MCF 10A (cell line): Measurements from ENCODE around the gene NAPB. TPM values are rescaled to one million over a fixed set of nuclear protein-coding genes. Genes with fewer than 3 reads are reported as not detected.
"Not testable (repeated sequence)": the region's sequence is repeated elsewhere in the genome, so short reads cannot be mapped to it uniquely, and the experiment has no call there.

Experiments
- BruUV-seq: library from RNA; stranded (reverse); fragments of 400-500 nt; replicated peaks from 2 replicates; lab custom pipeline; 2021; lab: Mats Ljungman, UMichigan
- CTCF ChIA-PET: fragments of 300-600 bp; sonication (Branson Sonifier 250); formaldehyde crosslinking; extraction: SDS; loops from one replicate; lab custom pipeline; 2021; ENCODE audit warnings: antibody characterized with exemption, inconsistent platforms; lab: Yijun Ruan, JAX
- POLR2A ChIA-PET: fragments of 300-600, 350-650 bp; sonication (Branson Sonifier 250); formaldehyde crosslinking; extraction: SDS; loops from one replicate; lab custom pipeline; 2020; ENCODE audit warnings: antibody characterized with exemption, inconsistent platforms; lab: Yijun Ruan, JAX
- DNase-seq: peaks from one replicate; pipeline ENCODE4 v3.0.0-alpha.2; 2018; ENCODE audit not compliant: unreplicated experiment
- H3K27ac Mint-ChIP-seq: one replicate; pipeline ENCODE4 v1.8.0; 2022; ENCODE audit warnings: mild to moderate bottlenecking, low read depth, mixed read lengths; ENCODE audit not compliant: unreplicated experiment
- H3K27me3 Mint-ChIP-seq: one replicate; pipeline ENCODE4 v1.8.0; 2022; ENCODE audit warnings: mixed read lengths; ENCODE audit not compliant: insufficient read depth, unreplicated experiment
- H3K36me3 Mint-ChIP-seq: one replicate; pipeline ENCODE4 v1.8.0; 2022; ENCODE audit warnings: mild to moderate bottlenecking, moderate library complexity, mixed read lengths; ENCODE audit not compliant: insufficient read depth, unreplicated experiment
- H3K4me1 Mint-ChIP-seq: one replicate; pipeline ENCODE4 v1.8.0; 2022; ENCODE audit warnings: mixed read lengths; ENCODE audit not compliant: insufficient read depth, unreplicated experiment
- H3K4me3 Mint-ChIP-seq: one replicate; pipeline ENCODE4 v1.8.0; 2022; ENCODE audit warnings: mild to moderate bottlenecking, moderate library complexity, mixed read lengths; ENCODE audit not compliant: unreplicated experiment
- H3K9me3 Mint-ChIP-seq: one replicate; pipeline ENCODE4 v1.8.0; 2022; ENCODE audit warnings: mixed read lengths; ENCODE audit not compliant: unreplicated experiment
- intact Hi-C: fragments of 100-400 bp; cut with micrococcal nuclease; formaldehyde crosslinking; loops from 2 replicates; pipeline ENCODE4 v1.14.1; 2022
- total RNA-seq: library from RNA; stranded (reverse); gene quantifications from 2 replicates; pipeline ENCODE4 v1.2.3, GENCODE V29; 2022
- TF ChIP-seq, protein P1 (sequence below): fragments of 200-600 bp; IDR thresholded peaks from one replicate; pipeline ENCODE4 v1.8.0; 2022; ENCODE audit warnings: antibody characterized with exemption, mild to moderate bottlenecking; ENCODE audit not compliant: unreplicated experiment

The NAPB gene
- total RNA-seq, 1 experiment from 2014 or later = 9.6 TPM

DNA sequence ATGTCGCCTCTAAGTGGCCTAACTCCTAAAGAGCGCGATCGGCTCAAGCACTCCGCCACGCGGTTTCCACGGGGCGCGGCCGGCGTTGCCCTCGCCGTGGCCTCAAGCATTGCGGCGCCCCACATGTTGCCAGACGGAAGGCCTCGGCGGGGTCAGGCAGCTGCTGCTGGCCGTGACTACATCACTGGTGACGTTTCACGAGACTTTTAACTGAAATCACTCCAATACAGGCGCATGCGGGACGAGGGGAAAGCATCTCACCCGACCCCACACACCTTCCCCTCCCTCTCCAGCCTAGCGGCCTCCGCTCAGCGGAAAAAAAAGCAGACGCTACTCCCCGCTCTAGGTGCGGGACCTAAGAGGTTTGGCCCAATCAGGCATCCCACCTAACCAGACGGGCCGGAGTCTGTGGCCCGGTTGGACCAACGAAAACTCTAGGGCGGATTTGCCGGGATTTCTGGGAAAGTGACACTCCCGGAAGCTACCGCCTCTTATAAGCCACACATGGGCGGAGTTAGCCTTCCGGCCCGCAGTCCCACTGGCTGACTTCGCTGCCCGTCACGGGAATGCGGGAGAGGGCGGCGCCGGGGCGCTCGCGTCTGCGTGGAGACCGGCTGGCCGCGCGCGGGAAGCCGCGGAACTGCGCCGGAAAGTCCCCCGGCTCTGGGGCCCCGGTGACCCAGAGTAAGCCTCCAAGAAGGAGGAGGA is 70.9 kb downstream of the NAPB start, which contains the start of gene NXT1:
Gene NXT1, plus strand, starts transcription at position 596 of the 708 bp plus-strand sequence. CDS start 3,251 bp downstream, outside the sequence.
- Mint-ChIP-seq H3K27me3 (no peaks in the 10 kb centered on the region), H3K36me3 (peaks cover 26% of the 10 kb centered on the region)
- intact Hi-C loops = loop anchor here (1.0 kb wide), 1 partner anchor 8 kb away; no protein-coding TSS in a partner anchor

DNA sequence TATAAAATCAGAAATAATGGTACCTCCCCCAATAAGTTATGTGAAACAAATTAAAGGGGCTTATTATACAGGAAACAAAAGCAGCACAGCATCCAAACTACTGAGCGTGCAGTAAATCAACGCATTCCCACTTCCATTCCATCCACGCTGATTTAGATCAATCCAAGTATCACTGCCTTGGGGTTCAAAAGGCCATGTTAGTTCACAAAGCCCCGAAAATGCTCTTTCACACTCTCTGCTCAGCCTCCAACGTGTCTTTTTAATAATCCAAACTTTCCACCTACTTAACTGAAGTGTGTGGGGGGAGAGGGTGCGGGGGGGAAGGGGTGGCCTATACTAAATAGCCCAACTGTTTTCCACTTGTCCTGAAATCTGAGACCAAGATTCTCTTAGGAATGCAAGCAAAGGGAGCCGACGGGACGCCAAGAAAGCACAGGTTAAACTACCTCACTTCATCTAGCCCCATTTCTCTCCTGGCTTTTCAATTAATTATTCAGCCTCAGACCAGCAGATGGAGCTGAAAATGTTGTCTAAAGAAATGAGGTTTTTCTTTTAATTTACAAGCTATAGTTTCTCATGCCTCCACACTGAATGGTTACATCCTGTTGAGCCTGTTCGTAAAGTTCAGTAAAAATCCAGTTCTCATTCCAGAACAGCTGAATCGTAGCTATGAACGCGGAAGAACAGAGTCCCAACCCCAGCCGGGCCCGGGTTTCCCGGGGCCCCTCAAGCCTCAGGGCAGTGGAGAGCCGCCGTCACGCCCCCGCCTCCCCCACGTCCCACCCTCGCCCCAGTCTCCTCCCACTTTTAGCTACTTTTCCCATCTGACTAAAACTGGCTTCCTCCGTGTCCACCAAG is 71.7 kb downstream of the NAPB start:
- ChIA-PET CTCF (interaction anchor here (0.6 to 3.3 kb wide), 33 partner anchors 9 to 1959 kb away, joined by 3 to 36 read pairs (median 3); no protein-coding TSS in a partner anchor), POLR2A (interaction anchor here (0.6 to 3.3 kb wide), 65 partner anchors 9 to 1060 kb away, joined by 3 to 194 read pairs (median 5); partner anchors contain the start of genes CST3, GZF1, NAPB and THBD)
- Mint-ChIP-seq H3K9me3 (no peaks in the 10 kb centered on the region), H3K4me1 (peaks cover 17% of the 10 kb centered on the region), H3K27ac (peak overlapping the region; percentile 97), H3K4me3 (peak overlapping the region; percentile 87), H3K36me3 (peaks cover 23% of the 10 kb centered on the region), H3K27me3 (no peaks in the 10 kb centered on the region)
- TF ChIP-seq, protein P1, sequence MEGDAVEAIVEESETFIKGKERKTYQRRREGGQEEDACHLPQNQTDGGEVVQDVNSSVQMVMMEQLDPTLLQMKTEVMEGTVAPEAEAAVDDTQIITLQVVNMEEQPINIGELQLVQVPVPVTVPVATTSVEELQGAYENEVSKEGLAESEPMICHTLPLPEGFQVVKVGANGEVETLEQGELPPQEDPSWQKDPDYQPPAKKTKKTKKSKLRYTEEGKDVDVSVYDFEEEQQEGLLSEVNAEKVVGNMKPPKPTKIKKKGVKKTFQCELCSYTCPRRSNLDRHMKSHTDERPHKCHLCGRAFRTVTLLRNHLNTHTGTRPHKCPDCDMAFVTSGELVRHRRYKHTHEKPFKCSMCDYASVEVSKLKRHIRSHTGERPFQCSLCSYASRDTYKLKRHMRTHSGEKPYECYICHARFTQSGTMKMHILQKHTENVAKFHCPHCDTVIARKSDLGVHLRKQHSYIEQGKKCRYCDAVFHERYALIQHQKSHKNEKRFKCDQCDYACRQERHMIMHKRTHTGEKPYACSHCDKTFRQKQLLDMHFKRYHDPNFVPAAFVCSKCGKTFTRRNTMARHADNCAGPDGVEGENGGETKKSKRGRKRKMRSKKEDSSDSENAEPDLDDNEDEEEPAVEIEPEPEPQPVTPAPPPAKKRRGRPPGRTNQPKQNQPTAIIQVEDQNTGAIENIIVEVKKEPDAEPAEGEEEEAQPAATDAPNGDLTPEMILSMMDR = peak; percentile 37
- intact Hi-C loops = loop anchor here (1.0 to 10.0 kb wide), 2 partner anchors 9 to 115 kb away; no protein-coding TSS in a partner anchor
- peak; percentile 78 for DNase-seq
- no TSS peak for BruUV-seq

More for the DNA sequence above, 70.9 kb downstream of the NAPB start, which contains the start of gene NXT1:
- Mint-ChIP-seq H3K9me3 (no peaks in the 10 kb centered on the region), H3K4me1 (peaks cover 17% of the 10 kb centered on the region), H3K4me3 (peak within 1 kb of the TSS; percentile 87), H3K27ac (peak within 1 kb of the TSS; percentile 97)
- TF ChIP-seq, protein P1 = no peak
- peak; percentile 99 for DNase-seq
- CTCF ChIA-PET = interaction anchor here (0.6 to 3.3 kb wide), 32 partner anchors 9 to 1958 kb away, joined by 3 to 36 read pairs (median 3); no protein-coding TSS in a partner anchor
- POLR2A ChIA-PET = interaction anchor here (0.6 to 3.3 kb wide), 78 partner anchors 10 to 1091 kb away, joined by 3 to 194 read pairs (median 5); partner anchors contain the start of genes CST3, GZF1, NAPB and THBD
- TSS peak; percentile 82 for BruUV-seq

DNA sequence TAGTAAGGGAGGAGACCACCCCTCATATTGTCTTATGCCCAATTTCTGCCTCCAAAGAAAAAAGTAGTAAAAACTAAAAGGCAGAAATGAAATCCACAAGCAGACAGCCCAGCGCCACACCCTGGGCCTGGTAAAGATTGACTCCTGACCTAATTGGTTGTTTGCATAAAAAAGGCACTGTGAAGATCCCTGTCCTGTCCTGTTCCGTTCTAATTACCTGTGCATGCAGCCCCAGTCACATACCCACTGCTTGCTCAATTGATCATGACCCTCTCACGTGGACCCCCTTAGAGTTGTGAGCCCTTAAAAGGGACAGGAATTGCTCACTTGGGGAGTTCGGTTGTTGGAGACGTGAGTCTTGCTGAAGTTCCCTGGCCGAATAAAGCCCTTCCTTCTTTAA is 72.8 kb downstream of the NAPB start:
- peaks cover 17% of the 10 kb centered on the region for H3K4me1 Mint-ChIP-seq
- H3K27me3 Mint-ChIP-seq, H3K9me3 Mint-ChIP-seq, DNase-seq, BruUV-seq, H3K4me3 Mint-ChIP-seq: not testable (repeated sequence)
- ChIA-PET POLR2A (interaction anchor here (3.2 to 3.3 kb wide), 3 partner anchors 8 to 73 kb away, joined by 25 to 194 read pairs (median 26); partner anchors contain the start of genes GZF1 and NAPB), CTCF (interaction anchor here (0.5 to 3.3 kb wide), 7 partner anchors 11 to 656 kb away, joined by 3 to 36 read pairs (median 4); no protein-coding TSS in a partner anchor)
- peak overlapping the region; percentile 97 for H3K27ac Mint-ChIP-seq
- H3K36me3 Mint-ChIP-seq = peaks cover 13% of the 10 kb centered on the region
- intact Hi-C loops = loop anchor here (10.0 kb wide), 1 partner anchor 114 kb away; no protein-coding TSS in a partner anchor

DNA sequence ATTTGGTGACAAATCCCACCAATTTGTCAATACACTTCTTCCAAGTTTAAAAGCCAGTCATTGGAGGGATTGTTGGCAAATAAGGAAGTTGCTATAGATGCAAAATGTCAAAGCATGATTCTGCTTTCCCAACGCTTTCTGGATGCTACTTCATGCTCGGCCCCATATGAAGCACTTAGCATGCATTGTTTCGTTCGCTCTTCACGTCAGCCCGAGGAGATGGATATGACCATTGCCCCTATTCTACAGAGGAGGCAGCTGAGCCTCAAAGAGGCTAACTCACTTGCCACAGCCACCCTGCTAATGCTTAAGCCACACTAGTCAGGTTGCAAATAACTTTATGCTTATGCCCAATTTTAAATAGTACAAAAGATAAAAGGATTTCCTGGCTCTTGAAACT is 73.5 kb downstream of the NAPB start:
- TF ChIP-seq, protein P1 = no peak
- no TSS peak for BruUV-seq
- DNase-seq = no peak
- no peaks in the 10 kb centered on the region for H3K27me3 Mint-ChIP-seq
- H3K27ac Mint-ChIP-seq = peak overlapping the region; percentile 97
- peaks cover 14% of the 10 kb centered on the region for H3K4me1 Mint-ChIP-seq
- intact Hi-C loops = loop anchor here (10.0 kb wide), 1 partner anchor 113 kb away; no protein-coding TSS in a partner anchor
- ChIA-PET POLR2A (interaction anchor here (0.6 to 1.8 kb wide), 2 partner anchors 9 to 66 kb away, joined by 4 read pairs; no protein-coding TSS in a partner anchor), CTCF (interaction anchor here (0.6 to 1.1 kb wide), 2 partner anchors 9 to 15 kb away, joined by 3 to 5 read pairs; no protein-coding TSS in a partner anchor)
- H3K36me3 Mint-ChIP-seq = peaks cover 9% of the 10 kb centered on the region
- H3K4me3 Mint-ChIP-seq = no peak overlapping the region
- H3K9me3 Mint-ChIP-seq = no peaks in the 10 kb centered on the region
